H1 (cell line): ENCODE data around the gene PRICKLE2. TPM values are rescaled to one million over a fixed set of nuclear protein-coding genes. Genes with fewer than 3 reads are reported as not detected.

Experiments used
- CTCF ChIA-PET: fragments of 300-600 bp; sonication (Branson Sonifier 250); formaldehyde crosslinking; loops from one replicate; lab custom pipeline; 2021; ENCODE audit not compliant: partially characterized antibody; lab: Charles Lee
- POLR2A ChIA-PET: fragments of 300-600 bp; sonication (Branson Sonifier 250); formaldehyde crosslinking; loops from one replicate; lab custom pipeline; 2021; ENCODE audit warnings: inconsistent platforms; ENCODE audit not compliant: partially characterized antibody; lab: Charles Lee
- DNase-seq, 2 experiments: peaks; one replicate each; pipeline versions ENCODE4 v3.0.0 to v3.0.0-alpha.2; 2010 to 2022; ENCODE audit warnings: low spot score in 2 of 2, low read depth in 1 of 2, mixed read lengths in 1 of 2
- FAIRE-seq: peaks from 2 replicates; lab custom pipeline; 2011; peaks lifted over from hg19 to GRCh38; lab: Jason Lieb, UNC
- H2AFZ ChIP-seq: 2 replicates; pipeline ENCODE4 v1.8.1; 2012; ENCODE audit warnings: low read length, inconsistent platforms
- H2AK5ac ChIP-seq: 2 replicates; pipeline ENCODE4 v1.6.1; 2013; ENCODE audit warnings: low read depth, low read length
- H2BK120ac ChIP-seq: replicated peaks from 2 replicates; pipeline ENCODE3; 2013; ENCODE audit warnings: low read depth, low read length, inconsistent platforms
- H2BK12ac ChIP-seq: 2 replicates; pipeline ENCODE4 v1.6.1; 2013; ENCODE audit warnings: low read depth, low read length
- H2BK15ac ChIP-seq: 2 replicates; pipeline ENCODE4 v1.6.1; 2013; ENCODE audit warnings: low read length
- H2BK20ac ChIP-seq: 2 replicates; pipeline ENCODE4 v1.6.1; 2013; ENCODE audit warnings: low read length
- H2BK5ac ChIP-seq: 2 replicates; pipeline ENCODE4 v1.6.1; 2013; ENCODE audit warnings: low read depth, low read length
- H3K14ac ChIP-seq: 2 replicates; pipeline ENCODE4 v1.6.1; 2013; ENCODE audit warnings: inconsistent platforms; ENCODE audit not compliant: insufficient read length
- H3K18ac ChIP-seq: 2 replicates; pipeline ENCODE4 v1.6.1; 2013; ENCODE audit warnings: low read length; ENCODE audit errors: extremely low read depth
- H3K23ac ChIP-seq: 2 replicates; pipeline ENCODE4 v1.6.1; 2013; ENCODE audit warnings: inconsistent platforms; ENCODE audit not compliant: insufficient read length
- H3K23me2 ChIP-seq: 2 replicates; pipeline ENCODE4 v1.6.1; 2013; ENCODE audit warnings: low read depth, low read length
- H3K27ac ChIP-seq: 2 replicates; pipeline ENCODE4 v1.6.1; 2011; ENCODE audit warnings: low read depth, low read length, inconsistent platforms
- H3K27me3 ChIP-seq, 4 experiments: replicated peaks in 1 of 4; 1 replicate in 1 of 4; 2 replicates in 3 of 4; pipeline versions ENCODE4 v1.6.1 to v1.8.1; 2011 to 2013; ENCODE audit warnings: low read length in 3 of 4, mild to moderate bottlenecking in 3 of 4, inconsistent platforms in 2 of 4, mixed read lengths in 2 of 4, moderate library complexity in 1 of 4; ENCODE audit not compliant: control insufficient read depth in 3 of 4, insufficient read depth in 3 of 4; ENCODE audit errors: extremely low read depth in 1 of 4
- H3K36me3 ChIP-seq, 4 experiments: 2 replicates each; pipeline versions ENCODE4 v1.6.1 to v1.8.1; 2011 to 2013; ENCODE audit warnings: mild to moderate bottlenecking in 4 of 4, low read length in 3 of 4, moderate library complexity in 2 of 4, control low read depth in 1 of 4, inconsistent platforms in 1 of 4; ENCODE audit not compliant: insufficient read depth in 4 of 4, control insufficient read depth in 2 of 4
- H3K4ac ChIP-seq: replicated peaks from 2 replicates; pipeline ENCODE3; 2013; ENCODE audit warnings: low read length, low read depth, mixed read lengths, inconsistent platforms; ENCODE audit not compliant: insufficient read length
- H3K4me1 ChIP-seq, 4 experiments: replicated peaks in 1 of 4; 1 replicate in 1 of 4; 2 replicates in 3 of 4; pipeline versions ENCODE4 v1.6.1 to v1.8.1; 2011 to 2013; ENCODE audit warnings: low read length in 3 of 4, inconsistent platforms in 2 of 4, mixed read lengths in 1 of 4; ENCODE audit not compliant: insufficient read depth in 4 of 4, control insufficient read depth in 3 of 4
- H3K4me2 ChIP-seq, 2 experiments: 2 replicates each; pipeline versions ENCODE4 v1.6.1 to v1.8.1; 2011 to 2013; ENCODE audit warnings: low read depth in 2 of 2, low read length in 2 of 2, control low read depth in 1 of 2, inconsistent platforms in 1 of 2, mild to moderate bottlenecking in 1 of 2; ENCODE audit not compliant: insufficient read depth in 1 of 2
- H3K4me3 ChIP-seq, 4 experiments: fragments of 200-600, 300-600 bp in 1 of 4; sonication (generic), shearing (Covaris generic), sonication (Bioruptor Twin) in 1 of 4; 2 replicates each; pipeline versions ENCODE4 v1.5.1 to v1.8.1; 2011 to 2016; ENCODE audit warnings: low read length in 4 of 4, low read depth in 3 of 4, control low read depth in 2 of 4, inconsistent platforms in 2 of 4, mild to moderate bottlenecking in 2 of 4, mixed read lengths in 1 of 4, moderate library complexity in 1 of 4; ENCODE audit not compliant: insufficient read depth in 2 of 4; ENCODE audit errors: extremely low read depth in 1 of 4
- H3K56ac ChIP-seq: replicated peaks from 2 replicates; pipeline ENCODE3; 2013; ENCODE audit warnings: low read depth, mild to moderate bottlenecking, mixed read lengths, low read length, inconsistent platforms; ENCODE audit not compliant: insufficient read length
- H3K79me1 ChIP-seq: 2 replicates; pipeline ENCODE4 v1.6.1; 2013; ENCODE audit warnings: low read depth, low read length, control low read depth
- H3K79me2 ChIP-seq, 2 experiments: 2 replicates each; pipeline versions ENCODE4 v1.6.1 to v1.8.1; 2012 to 2013; ENCODE audit warnings: low read length in 2 of 2, mild to moderate bottlenecking in 2 of 2, inconsistent platforms in 1 of 2; ENCODE audit not compliant: insufficient read depth in 2 of 2, control insufficient read depth in 1 of 2
- H3K9ac ChIP-seq, 4 experiments: replicated peaks in 1 of 4; 1 replicate in 1 of 4; 2 replicates in 3 of 4; pipeline versions ENCODE4 v1.6.1 to v1.8.1; 2011 to 2013; ENCODE audit warnings: low read depth in 3 of 4, low read length in 3 of 4, control low read depth in 2 of 4, mild to moderate bottlenecking in 2 of 4, moderate library complexity in 2 of 4, inconsistent platforms in 1 of 4; ENCODE audit errors: extremely low read depth in 1 of 4
- H3K9me3 ChIP-seq, 2 experiments: 2 replicates each; pipeline versions ENCODE4 v1.6.1 to v1.8.1; 2012 to 2013; ENCODE audit warnings: mild to moderate bottlenecking in 2 of 2, moderate library complexity in 2 of 2, control low read depth in 1 of 2, inconsistent platforms in 1 of 2, low read depth in 1 of 2, low read length in 1 of 2, mixed read lengths in 1 of 2; ENCODE audit not compliant: insufficient read depth in 2 of 2
- H4K20me1 ChIP-seq, 2 experiments: replicated peaks in 1 of 2; 2 replicates each; pipeline versions ENCODE3 to v1.8.1; 2011 to 2013; ENCODE audit warnings: inconsistent platforms in 2 of 2, low read length in 2 of 2, mild to moderate bottlenecking in 1 of 2; ENCODE audit not compliant: insufficient read depth in 2 of 2, control insufficient read depth in 1 of 2
- H4K5ac ChIP-seq: 2 replicates; pipeline ENCODE4 v1.6.1; 2013; ENCODE audit warnings: low read length, low read depth, mixed read lengths, inconsistent platforms; ENCODE audit not compliant: insufficient read length
- H4K8ac ChIP-seq: 2 replicates; pipeline ENCODE4 v1.8.0; 2013; ENCODE audit warnings: mild to moderate bottlenecking, moderate library complexity, low read length, inconsistent platforms; ENCODE audit not compliant: insufficient read depth; ENCODE audit errors: extremely low read depth
- H4K91ac ChIP-seq: replicated peaks from 2 replicates; pipeline ENCODE3; 2013; ENCODE audit warnings: low read length, mixed read lengths, inconsistent platforms; ENCODE audit not compliant: insufficient read length
- BRCA1 ChIP-seq: IDR thresholded peaks from 2 replicates; pipeline ENCODE4 v1.6.1; 2012; ENCODE audit warnings: low read depth, low read length, improper control_type of control experiment
- CBX8 ChIP-seq: fragments of 300-800, 300-1000 bp; sonication (generic); IDR thresholded peaks from 2 replicates; pipeline ENCODE4 v1.7.1; 2016; ENCODE audit warnings: low read depth, low read length, borderline replicate concordance
- CEBPB ChIP-seq: IDR thresholded peaks from 2 replicates; pipeline ENCODE4 v1.6.1; 2012; ENCODE audit warnings: low read depth, low read length
- HDAC2 ChIP-seq, 2 experiments: fragments of 300-600 bp in 1 of 2; sonication (generic) in 1 of 2; IDR thresholded peaks; 2 replicates each; pipeline ENCODE4 v1.6.1; 2011 to 2012; ENCODE audit warnings: low read depth in 2 of 2, low read length in 2 of 2, mild to moderate bottlenecking in 2 of 2, moderate library complexity in 2 of 2, borderline replicate concordance in 1 of 2, inconsistent platforms in 1 of 2
- KDM1A ChIP-seq: fragments of 200-600, 300-600 bp; sonication (generic); IDR thresholded peaks from 2 replicates; pipeline ENCODE4 v1.7.1; 2016; ENCODE audit warnings: mild to moderate bottlenecking, low read length, borderline replicate concordance
- NANOG ChIP-seq: IDR thresholded peaks from 2 replicates; pipeline ENCODE4 v1.6.1; 2011; ENCODE audit warnings: low read length, low read depth, mild to moderate bottlenecking, inconsistent platforms; ENCODE audit not compliant: insufficient read depth, poor library complexity, severe bottlenecking
- WGBS, 2 experiments: shearing (Covaris generic) in 1 of 2; methylation state at CpG; one replicate each; pipeline versions ENCODE4 v1.1.6 to v1.1.7; 2013 to 2015; ENCODE audit warnings: low lambda C conversion rate in 2 of 2, mixed read lengths in 2 of 2, inconsistent platforms in 1 of 2, low coverage in 1 of 2, missing lambda C conversion rate in 1 of 2; ENCODE audit not compliant: insufficient replicate concordance in 2 of 2, insufficient coverage in 1 of 2, insufficient read length in 1 of 2; ENCODE audit errors: extremely low coverage in 1 of 2, missing lambda C conversion rate in 1 of 2; 5-methylcytosine and 5-hydroxymethylcytosine counted together
- polyA plus RNA-seq, 7 experiments: library from polyadenylated mRNA; depleted of rRNA in 3 of 7; stranded (reverse) in 5 of 7; unstranded in 2 of 7; fragments of >200 nt in 5 of 7; fragments of 200-250 nt in 2 of 7; gene quantifications; 1 replicate in 5 of 7; 2 replicates in 1 of 7; 4 replicates in 1 of 7; pipeline versions ENCODE4 v1.2.1 to v1.2.3, GENCODE V29; 2011 to 2013; ENCODE audit warnings: missing spikeins in 2 of 7, mixed read lengths in 2 of 7
- total RNA-seq: library from RNA; stranded (reverse); fragmentation: NEBNext Ultra II Directional; extraction: Animal tissue kit (Norgen Biotek cat#: 25700); gene quantifications from 2 replicates; pipeline ENCODE4 v1.2.1, GENCODE V29; 2021
- TF ChIP-seq, protein P1 (sequence below): IDR thresholded peaks from 2 replicates; pipeline ENCODE4 v1.6.1; 2012; ENCODE audit warnings: inconsistent platforms
- TF ChIP-seq, protein P2 (sequence below): IDR thresholded peaks from 2 replicates; pipeline ENCODE4 v1.6.1; 2012; ENCODE audit warnings: low read length, inconsistent platforms

Gene PRICKLE2
- total and polyA plus RNA-seq, 2 of the 8 experiments (the other 6 are each of a cell fraction or from before 2014, with no cell fraction given), result 2.9 to 8.0 TPM

DNA sequence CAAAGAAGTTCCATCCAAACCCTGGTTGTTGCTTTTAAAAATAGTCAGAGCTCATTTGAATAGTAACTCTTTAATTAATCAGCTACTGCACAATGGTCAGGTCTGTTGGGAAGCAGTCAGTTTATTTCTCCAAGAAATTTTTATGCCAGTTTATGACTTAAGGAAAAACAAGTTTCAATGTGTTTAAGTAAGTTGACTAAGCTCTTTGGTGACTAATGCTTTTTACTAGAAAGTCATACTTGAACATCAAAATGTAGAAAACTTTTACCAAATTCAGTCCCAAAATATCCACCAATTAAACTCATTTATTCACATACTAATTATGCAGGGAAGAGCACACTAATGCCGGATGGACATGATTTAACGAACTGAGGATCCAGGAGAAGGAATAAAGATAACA is 22.1 kb downstream of the PRICKLE2 start:
- Histone ChIP-seq H3K27me3 (no peaks in the 10 kb centered on the region), H3K23ac (no peak overlapping the region), H3K36me3 (peaks cover 0 to 3% (median 0%) of the 10 kb centered on the region in 4 experiments; a peak in 3 of 8 replicates), H2AFZ (no peak overlapping the region), H3K18ac (no peak overlapping the region), H3K79me2 (no peaks in the 10 kb centered on the region; a peak in 1 of 4 replicates), H3K27ac (no peak overlapping the region), H4K20me1 (no peaks in the 10 kb centered on the region), H3K56ac (no peak overlapping the region), H2AK5ac (no peak overlapping the region), H3K4me3 (no peak overlapping the region), H2BK20ac (no peak overlapping the region), H3K14ac (no peak overlapping the region), H2BK12ac (no peak overlapping the region), H3K9me3 (no peaks in the 10 kb centered on the region), H3K79me1 (no peaks in the 10 kb centered on the region), H3K9ac (no peak overlapping the region), H2BK120ac (no peak overlapping the region), H4K91ac (no peak overlapping the region), H3K4ac (no peak overlapping the region), H4K8ac (no peak overlapping the region), H2BK5ac (no peak overlapping the region), H4K5ac (no peak overlapping the region), H3K4me2 (no peak overlapping the region), H2BK15ac (no peak overlapping the region), H3K23me2 (no peaks in the 10 kb centered on the region), H3K4me1 (peaks cover 0 to 6% (median 2%) of the 10 kb centered on the region in 4 experiments; a peak in 2 of 7 replicates)
- WGBS, 2 experiments, result 87% methylated on average over 2 of the region's 2 CpGs; no CpG with 5 or more reads in 1 of the 2 experiments
- ChIA-PET POLR2A (no interaction called here), CTCF (interaction anchor here (0.7 kb wide), 1 partner anchor 240 kb away, joined by 3 read pairs; no protein-coding TSS in a partner anchor)
- FAIRE-seq (no peak), DNase-seq (no peak)
- TF ChIP-seq, protein P1, sequence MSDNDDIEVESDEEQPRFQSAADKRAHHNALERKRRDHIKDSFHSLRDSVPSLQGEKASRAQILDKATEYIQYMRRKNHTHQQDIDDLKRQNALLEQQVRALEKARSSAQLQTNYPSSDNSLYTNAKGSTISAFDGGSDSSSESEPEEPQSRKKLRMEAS, result no peak
- TF ChIP-seq, protein P2, sequence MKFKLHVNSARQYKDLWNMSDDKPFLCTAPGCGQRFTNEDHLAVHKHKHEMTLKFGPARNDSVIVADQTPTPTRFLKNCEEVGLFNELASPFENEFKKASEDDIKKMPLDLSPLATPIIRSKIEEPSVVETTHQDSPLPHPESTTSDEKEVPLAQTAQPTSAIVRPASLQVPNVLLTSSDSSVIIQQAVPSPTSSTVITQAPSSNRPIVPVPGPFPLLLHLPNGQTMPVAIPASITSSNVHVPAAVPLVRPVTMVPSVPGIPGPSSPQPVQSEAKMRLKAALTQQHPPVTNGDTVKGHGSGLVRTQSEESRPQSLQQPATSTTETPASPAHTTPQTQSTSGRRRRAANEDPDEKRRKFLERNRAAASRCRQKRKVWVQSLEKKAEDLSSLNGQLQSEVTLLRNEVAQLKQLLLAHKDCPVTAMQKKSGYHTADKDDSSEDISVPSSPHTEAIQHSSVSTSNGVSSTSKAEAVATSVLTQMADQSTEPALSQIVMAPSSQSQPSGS, result no peak
- no peak for TF ChIP-seq BRCA1
- no peak for TF ChIP-seq CBX8
- TF ChIP-seq NANOG, result no peak
- TF ChIP-seq CEBPB, result no peak
- no peak for TF ChIP-seq HDAC2 (IDR thresholded peaks at IDR 0.05; ENCODE audit: borderline replicate concordance in 1 of 2, low read depth in 2 of 2, low read length in 2 of 2)
- no peak for TF ChIP-seq KDM1A
